Measurements from ENCODE around the gene ADAMTS13.
"Not testable (repeated sequence)": the region's sequence is repeated elsewhere in the genome, so short reads cannot be mapped to it uniquely, and the experiment has no call there.

Gene ADAMTS13

GRCh38 chr9:133389562-133389961 lies 32.6 kb upstream of the ADAMTS13 start:
- H3K4me3 ChIP-seq (ENCODE audit: low read length) = no peak overlapping the region
- no peak for DNase-seq (ENCODE audit: low read depth, low spot score)

- no peak for DNase-seq (ENCODE audit: low read depth, low spot score)
Observed at GRCh38 chr9:133390713-133391112, 31.5 kb upstream of the ADAMTS13 start.

GRCh38 chr9:133391449-133391848 lies 30.7 kb upstream of the ADAMTS13 start:
- H3K4me3 ChIP-seq (ENCODE audit: low read length); DNase-seq (ENCODE audit: low read depth, low spot score): not testable (repeated sequence)

More at GRCh38 chr9:133390713-133391112, 31.5 kb upstream of the ADAMTS13 start:
- no peak overlapping the region for H3K4me3 ChIP-seq (ENCODE audit: low read length)

GRCh38 chr9:133392308-133392707 lies 29.9 kb upstream of the ADAMTS13 start:
- not testable (repeated sequence) for H3K4me3 ChIP-seq (ENCODE audit: low read length)

GRCh38 chr9:133393399-133393798 lies 28.8 kb upstream of the ADAMTS13 start:
- H3K4me3 ChIP-seq (ENCODE audit: low read length) = no peak overlapping the region
- no peak for DNase-seq (ENCODE audit: low read depth, low spot score)

More at GRCh38 chr9:133392308-133392707, 29.9 kb upstream of the ADAMTS13 start:
- not testable (repeated sequence) for DNase-seq (ENCODE audit: low read depth, low spot score)

- H3K4me3 ChIP-seq (ENCODE audit: low read length) = no peak overlapping the region
- no peak for DNase-seq (ENCODE audit: low read depth, low spot score)
Observed at GRCh38 chr9:133394687-133395271, 27.4 kb upstream of the ADAMTS13 start.

GRCh38 chr9:133396952-133397351 lies 25.2 kb upstream of the ADAMTS13 start:
- no peak for DNase-seq (ENCODE audit: low read depth, low spot score)
- no peak overlapping the region for H3K4me3 ChIP-seq (ENCODE audit: low read length)

GRCh38 chr9:133397370-133397769 lies 24.8 kb upstream of the ADAMTS13 start:
- no peak overlapping the region for H3K4me3 ChIP-seq (ENCODE audit: low read length)
- DNase-seq (ENCODE audit: low read depth, low spot score) = no peak

- H3K4me3 ChIP-seq (ENCODE audit: low read length) = no peak overlapping the region
- DNase-seq (ENCODE audit: low read depth, low spot score) = no peak
Observed at GRCh38 chr9:133397895-133398294, 24.3 kb upstream of the ADAMTS13 start.

GRCh38 chr9:133400292-133400691 lies 21.9 kb upstream of the ADAMTS13 start:
- no peak for DNase-seq (ENCODE audit: low read depth, low spot score)
- H3K4me3 ChIP-seq (ENCODE audit: low read length) = no peak overlapping the region

- no peak for DNase-seq (ENCODE audit: low read depth, low spot score)
- no peak overlapping the region for H3K4me3 ChIP-seq (ENCODE audit: low read length)
Observed at GRCh38 chr9:133401588-133401987, 20.6 kb upstream of the ADAMTS13 start.

GRCh38 chr9:133402689-133403088 lies 19.5 kb upstream of the ADAMTS13 start:
- no peak for DNase-seq (ENCODE audit: low read depth, low spot score)
- no peak overlapping the region for H3K4me3 ChIP-seq (ENCODE audit: low read length)

- H3K4me3 ChIP-seq (ENCODE audit: low read length) = no peak overlapping the region
- no peak for DNase-seq (ENCODE audit: low read depth, low spot score)
Observed at GRCh38 chr9:133403766-133404453, 18.3 kb upstream of the ADAMTS13 start.

GRCh38 chr9:133404454-133405002 lies 17.6 kb upstream of the ADAMTS13 start:
- no peak overlapping the region for H3K4me3 ChIP-seq (ENCODE audit: low read length)
- DNase-seq (ENCODE audit: low read depth, low spot score) = no peak

GRCh38 chr9:133405508-133406438 lies 16.4 kb upstream of the ADAMTS13 start:
- no peak overlapping the region for H3K4me3 ChIP-seq (ENCODE audit: low read length)
- DNase-seq (ENCODE audit: low read depth, low spot score) = no peak

GRCh38 chr9:133406480-133407307 lies 15.5 kb upstream of the ADAMTS13 start:
- DNase-seq (ENCODE audit: low read depth, low spot score) = peak; percentile 80

GRCh38 chr9:133408042-133408441 lies 14.1 kb upstream of the ADAMTS13 start:
- DNase-seq (ENCODE audit: low read depth, low spot score) = no peak
- no peak overlapping the region for H3K4me3 ChIP-seq (ENCODE audit: low read length)

More at GRCh38 chr9:133406480-133407307, 15.5 kb upstream of the ADAMTS13 start:
- H3K4me3 ChIP-seq (ENCODE audit: low read length) = no peak overlapping the region

GRCh38 chr9:133415170-133415569 lies 7.0 kb upstream of the ADAMTS13 start:
- no peak overlapping the region for H3K4me3 ChIP-seq (ENCODE audit: low read length)
- DNase-seq (ENCODE audit: low read depth, low spot score) = no peak

Measured in Jurkat, Clone E6-1 (cell line).